Memory B cell (primary cell): ENCODE data around the gene DLL4.
A peak's percentile ranks its signal among the peaks of the same experiment; 100 is the strongest.

Source experiments
- ATAC-seq: fragments of 150-1000 bp; cut with Tn5 transposase; 2 replicates; pipeline ENCODE4 v1.10.0; 2021; ENCODE audit warnings: low read depth, mild to moderate bottlenecking, moderate library complexity
- DNase-seq, 2 donors: peaks; one replicate each; pipeline ENCODE4 v3.0.0; 2022; ENCODE audit warnings: low spot score in 2 of 2
- H3K27ac Mint-ChIP-seq: one replicate; pipeline ENCODE4 v1.8.0; 2022; ENCODE audit warnings: mild to moderate bottlenecking, moderate library complexity, mixed read lengths
- H3K27me3 Mint-ChIP-seq: one replicate; pipeline ENCODE4 v1.8.0; 2022; ENCODE audit warnings: mixed read lengths
- H3K36me3 Mint-ChIP-seq: one replicate; pipeline ENCODE4 v1.8.0; 2022; ENCODE audit warnings: mild to moderate bottlenecking, mixed read lengths
- H3K4me1 Mint-ChIP-seq: one replicate; pipeline ENCODE4 v1.8.0; 2022; ENCODE audit warnings: mixed read lengths
- H3K4me3 Mint-ChIP-seq: one replicate; pipeline ENCODE4 v1.8.0; 2022; ENCODE audit warnings: mild to moderate bottlenecking, moderate library complexity, mixed read lengths
- H3K9me3 Mint-ChIP-seq: one replicate; pipeline ENCODE4 v1.8.0; 2022; ENCODE audit warnings: mixed read lengths

Gene DLL4

DNA sequence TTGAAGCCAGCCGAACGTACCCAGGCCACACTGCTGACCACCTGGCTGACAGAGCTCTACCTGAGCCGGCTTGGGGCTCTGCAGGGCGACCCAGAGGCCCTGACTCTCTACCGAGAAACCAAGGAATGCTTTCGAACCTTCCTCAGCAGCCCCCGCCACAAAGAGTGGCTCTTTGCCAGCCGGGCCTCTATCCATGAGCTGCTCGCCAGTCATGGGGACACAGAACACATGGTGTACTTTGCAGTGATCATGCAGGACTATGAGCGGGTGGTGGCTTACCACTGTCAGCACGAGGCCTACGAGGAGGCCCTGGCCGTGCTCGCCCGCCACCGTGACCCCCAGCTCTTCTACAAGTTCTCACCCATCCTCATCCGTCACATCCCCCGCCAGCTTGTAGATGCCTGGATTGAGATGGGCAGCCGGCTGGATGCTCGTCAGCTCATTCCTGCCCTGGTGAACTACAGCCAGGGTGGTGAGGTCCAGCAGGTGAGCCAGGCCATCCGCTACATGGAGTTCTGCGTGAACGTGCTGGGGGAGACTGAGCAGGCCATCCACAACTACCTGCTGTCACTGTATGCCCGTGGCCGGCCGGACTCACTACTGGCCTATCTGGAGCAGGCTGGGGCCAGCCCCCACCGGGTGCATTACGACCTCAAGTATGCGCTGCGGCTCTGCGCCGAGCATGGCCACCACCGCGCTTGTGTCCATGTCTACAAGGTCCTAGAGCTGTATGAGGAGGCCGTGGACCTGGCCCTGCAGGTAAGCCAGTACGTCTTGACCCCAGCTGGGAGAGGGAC, 28.7 kb upstream of the DLL4 start:
- no peaks in the 10 kb centered on the region for H3K9me3 Mint-ChIP-seq
- H3K4me3 Mint-ChIP-seq = no peak overlapping the region
- H3K27me3 Mint-ChIP-seq = no peaks in the 10 kb centered on the region
- ATAC-seq (no peak), DNase-seq (no peak)
- H3K4me1 Mint-ChIP-seq = peaks cover 32% of the 10 kb centered on the region
- peak overlapping the region; percentile 35 for H3K27ac Mint-ChIP-seq
- peaks cover 19% of the 10 kb centered on the region for H3K36me3 Mint-ChIP-seq

DNA sequence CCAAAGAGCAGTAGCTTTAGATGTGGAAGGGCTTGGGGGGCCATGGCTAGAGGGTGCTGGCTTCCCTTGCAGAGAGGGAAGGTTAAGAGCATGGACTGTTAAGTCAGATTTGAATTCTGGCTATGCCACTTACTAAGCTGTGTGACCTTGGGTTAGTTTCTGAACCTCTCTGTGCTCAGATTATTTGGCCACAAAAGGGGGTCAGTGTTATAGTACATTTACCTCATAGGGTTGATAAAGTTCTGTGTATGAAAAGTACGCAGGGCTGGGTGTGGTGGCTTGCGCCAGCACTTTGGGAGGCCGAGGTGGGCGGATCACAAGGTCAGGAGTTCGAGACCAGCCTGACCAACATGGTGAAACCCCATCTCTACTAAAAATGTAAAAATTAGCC, 28.1 kb upstream of the DLL4 start:
- Mint-ChIP-seq H3K4me1 (peaks cover 34% of the 10 kb centered on the region), H3K9me3 (no peaks in the 10 kb centered on the region), H3K27me3 (no peaks in the 10 kb centered on the region), H3K4me3 (no peak overlapping the region), H3K36me3 (peaks cover 19% of the 10 kb centered on the region), H3K27ac (peak overlapping the region; percentile 35)
- ATAC-seq (no peak), DNase-seq (no peak)

DNA sequence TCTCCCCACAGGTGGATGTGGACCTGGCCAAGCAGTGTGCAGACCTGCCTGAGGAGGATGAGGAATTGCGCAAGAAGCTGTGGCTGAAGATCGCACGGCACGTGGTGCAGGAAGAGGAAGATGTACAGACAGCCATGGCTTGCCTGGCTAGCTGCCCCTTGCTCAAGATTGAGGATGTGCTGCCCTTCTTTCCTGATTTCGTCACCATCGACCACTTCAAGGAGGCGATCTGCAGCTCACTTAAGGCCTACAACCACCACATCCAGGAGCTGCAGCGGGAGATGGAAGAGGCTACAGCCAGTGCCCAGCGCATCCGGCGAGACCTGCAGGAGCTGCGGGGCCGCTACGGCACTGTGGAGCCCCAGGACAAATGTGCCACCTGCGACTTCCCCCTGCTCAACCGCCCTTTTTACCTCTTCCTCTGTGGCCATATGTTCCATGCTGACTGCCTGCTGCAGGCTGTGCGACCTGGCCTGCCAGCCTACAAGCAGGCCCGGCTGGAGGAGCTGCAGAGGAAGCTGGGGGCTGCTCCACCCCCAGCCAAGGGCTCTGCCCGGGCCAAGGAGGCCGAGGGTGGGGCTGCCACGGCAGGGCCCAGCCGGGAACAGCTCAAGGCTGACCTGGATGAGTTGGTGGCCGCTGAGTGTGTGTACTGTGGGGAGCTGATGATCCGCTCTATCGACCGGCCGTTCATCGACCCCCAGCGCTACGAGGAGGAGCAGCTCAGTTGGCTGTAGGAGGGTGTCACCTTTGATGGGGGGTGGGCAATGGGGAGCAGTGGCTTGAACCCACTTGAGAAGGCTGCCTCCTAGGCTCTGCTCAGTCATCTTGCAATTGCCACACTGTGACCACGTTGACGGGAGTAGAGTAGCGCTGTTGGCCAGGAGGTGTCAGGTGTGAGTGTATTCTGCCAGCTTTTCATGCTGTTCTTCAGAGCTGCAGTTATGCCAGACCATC, 26.3 kb upstream of the DLL4 start:
- peaks cover 19% of the 10 kb centered on the region for H3K36me3 Mint-ChIP-seq
- H3K4me3 Mint-ChIP-seq = peak overlapping the region; percentile 21
- ATAC-seq = no peak
- H3K27ac Mint-ChIP-seq = peak overlapping the region; percentile 85
- no peaks in the 10 kb centered on the region for H3K27me3 Mint-ChIP-seq
- no peak for DNase-seq
- H3K4me1 Mint-ChIP-seq = peaks cover 42% of the 10 kb centered on the region
- H3K9me3 Mint-ChIP-seq = no peaks in the 10 kb centered on the region

DNA sequence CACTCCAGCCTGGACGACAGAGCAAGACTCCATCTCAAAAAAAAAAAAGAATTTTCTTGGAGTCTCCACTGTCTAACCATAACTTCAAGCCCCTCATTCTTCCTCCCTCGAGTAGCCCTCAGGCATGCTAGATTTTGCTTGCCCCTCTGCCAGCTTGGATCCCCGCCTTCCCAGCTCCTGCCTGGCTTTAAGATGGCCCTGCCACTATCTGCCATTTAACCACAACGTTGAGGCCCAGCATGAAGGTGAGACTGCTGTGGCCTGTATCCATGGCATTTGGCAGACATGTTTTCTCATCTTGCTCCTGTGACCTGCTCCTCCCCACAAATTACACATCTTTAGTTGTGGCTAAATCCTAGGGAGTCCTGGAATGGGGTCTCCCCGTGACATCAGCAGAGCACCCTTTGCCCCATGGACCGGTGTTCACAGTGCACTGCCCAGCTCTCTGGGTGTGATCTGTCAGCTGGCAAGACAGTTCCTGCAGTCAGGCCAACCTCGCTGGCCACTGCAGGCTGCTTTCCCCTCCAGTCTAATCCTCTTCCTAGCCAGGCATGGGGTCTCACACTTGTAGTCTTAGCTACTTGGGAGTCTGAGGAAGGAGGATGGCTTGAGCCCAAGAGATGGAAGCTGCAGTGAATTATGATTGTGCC, 24.5 kb upstream of the DLL4 start:
- H3K27ac Mint-ChIP-seq = peak overlapping the region; percentile 85
- DNase-seq (no peak), ATAC-seq (no peak)
- H3K9me3 Mint-ChIP-seq = no peaks in the 10 kb centered on the region
- H3K4me1 Mint-ChIP-seq = peaks cover 42% of the 10 kb centered on the region
- H3K4me3 Mint-ChIP-seq = no peak overlapping the region
- peaks cover 15% of the 10 kb centered on the region for H3K36me3 Mint-ChIP-seq
- no peaks in the 10 kb centered on the region for H3K27me3 Mint-ChIP-seq

DNA sequence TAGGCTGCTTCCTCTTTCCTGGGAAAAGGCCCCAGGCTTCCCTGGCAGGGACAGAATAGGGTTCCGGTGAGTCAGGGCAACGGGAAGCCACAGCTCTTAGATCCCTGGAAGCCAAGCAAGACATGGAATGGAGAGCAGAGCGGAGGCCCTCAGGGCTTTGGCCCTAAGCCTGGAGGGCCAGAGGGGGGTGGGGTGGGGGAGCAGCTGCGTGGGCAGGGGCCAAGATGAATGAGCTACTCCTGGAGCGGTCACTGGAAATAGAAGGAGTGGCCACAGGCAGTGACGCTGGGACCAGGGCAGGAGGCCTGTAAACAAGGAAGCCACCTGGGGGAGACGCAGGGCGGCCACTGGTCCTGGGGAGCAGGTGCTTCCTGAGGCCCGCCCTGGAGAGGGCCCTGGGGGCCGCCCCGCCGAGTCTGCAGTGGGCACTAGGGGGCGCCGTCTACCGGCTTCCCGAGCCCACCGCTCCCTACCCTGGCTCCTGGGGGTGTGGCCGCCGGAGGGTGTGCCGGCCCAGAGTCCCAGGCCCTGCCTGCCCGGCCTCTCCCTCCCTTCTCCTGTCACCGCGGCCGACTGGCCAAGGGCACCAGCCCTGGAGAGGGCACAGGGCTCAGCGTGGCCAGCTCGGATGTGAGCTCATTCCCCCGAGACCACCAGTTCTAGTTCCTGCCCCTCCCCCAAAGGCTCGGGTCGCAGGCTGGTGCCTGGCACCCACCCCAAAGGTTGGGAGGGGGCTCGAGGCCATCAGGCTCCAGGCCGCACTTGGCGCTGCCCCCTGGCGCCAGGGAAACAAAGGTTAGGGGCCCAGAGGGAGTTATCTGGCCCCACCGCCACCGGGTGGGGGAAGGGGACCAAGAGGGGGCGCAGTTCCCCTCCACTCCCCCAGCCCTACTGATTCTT, 22.8 kb upstream of the DLL4 start:
- H3K27ac Mint-ChIP-seq = peak overlapping the region; percentile 93
- H3K27me3 Mint-ChIP-seq = no peaks in the 10 kb centered on the region
- peaks cover 42% of the 10 kb centered on the region for H3K4me1 Mint-ChIP-seq
- peaks cover 9% of the 10 kb centered on the region for H3K36me3 Mint-ChIP-seq
- H3K9me3 Mint-ChIP-seq = no peaks in the 10 kb centered on the region
- peak overlapping the region; percentile 92 for H3K4me3 Mint-ChIP-seq
- peak; percentile 81 for ATAC-seq
- DNase-seq = peak; percentile 94 to 95

DNA sequence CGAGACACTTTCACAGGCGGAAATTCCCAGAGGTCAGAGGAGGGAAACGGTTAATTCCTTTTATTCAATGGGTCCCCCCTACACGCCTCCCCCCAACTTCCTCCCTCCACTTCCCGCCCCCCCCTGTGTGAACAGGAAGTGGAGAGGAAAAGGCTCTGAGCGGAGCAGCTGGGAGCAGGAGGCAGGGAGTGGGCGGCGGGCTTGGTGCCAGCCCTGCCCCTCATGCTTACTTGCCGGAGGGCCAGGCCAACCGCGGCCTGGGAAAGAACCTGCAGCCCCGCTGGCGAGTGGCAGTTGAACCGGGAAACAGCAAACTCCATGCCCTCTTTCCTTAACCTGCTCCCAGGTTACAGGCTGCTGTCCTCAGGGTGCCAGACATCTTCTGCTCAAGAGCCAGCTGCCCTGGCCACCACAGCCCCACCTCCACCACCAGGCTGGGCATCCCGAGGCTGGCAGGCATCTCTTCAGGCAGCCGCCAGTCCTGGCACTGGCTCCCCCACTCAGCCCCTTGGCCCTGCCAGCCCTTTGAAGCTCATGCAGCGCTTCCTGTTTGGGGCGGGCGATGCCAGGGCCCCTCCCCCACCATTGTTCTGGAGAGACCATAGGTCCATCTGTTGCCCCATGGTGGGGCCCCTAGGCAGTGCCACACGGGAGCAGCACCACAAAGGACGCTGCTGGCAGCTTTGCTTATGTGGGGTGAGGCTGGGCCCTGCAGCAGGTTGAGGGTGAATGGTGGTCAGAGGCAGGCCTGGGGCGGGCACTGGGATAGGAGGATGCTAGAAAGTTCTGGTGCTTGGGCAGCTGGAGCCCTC, 21.9 kb upstream of the DLL4 start:
- Mint-ChIP-seq H3K27me3 (no peaks in the 10 kb centered on the region), H3K4me3 (peak overlapping the region; percentile 92), H3K27ac (peak overlapping the region; percentile 93), H3K4me1 (peaks cover 42% of the 10 kb centered on the region), H3K36me3 (peaks cover 9% of the 10 kb centered on the region), H3K9me3 (no peaks in the 10 kb centered on the region)
- ATAC-seq (peak; percentile 21), DNase-seq (peak in 1 of 2 donors; percentile 58)

DNA sequence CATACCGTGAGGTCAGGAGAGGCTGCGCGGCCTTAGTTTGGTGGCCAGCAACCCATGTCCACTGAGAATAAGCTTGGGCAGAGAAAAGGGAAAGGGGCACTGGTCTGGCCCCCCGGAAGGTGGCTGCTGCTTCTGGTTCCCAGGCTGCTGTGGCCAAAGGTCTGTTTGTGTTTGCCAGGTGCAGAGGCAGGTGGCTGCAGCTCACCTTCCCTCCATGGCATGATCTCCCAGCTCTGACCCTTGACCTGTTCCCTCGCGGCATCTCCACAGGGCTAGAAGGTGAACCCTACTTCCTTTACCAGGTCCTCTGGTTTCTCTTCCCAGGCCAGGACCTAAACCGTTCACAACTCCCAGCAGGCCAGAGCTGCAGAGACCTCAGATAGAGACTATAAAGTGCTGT, 21.0 kb upstream of the DLL4 start:
- no peak for DNase-seq
- ATAC-seq = no peak
- H3K4me3 Mint-ChIP-seq = peak overlapping the region; percentile 28
- no peaks in the 10 kb centered on the region for H3K9me3 Mint-ChIP-seq
- peak overlapping the region; percentile 39 for H3K27ac Mint-ChIP-seq
- H3K36me3 Mint-ChIP-seq = peaks cover 6% of the 10 kb centered on the region
- no peaks in the 10 kb centered on the region for H3K27me3 Mint-ChIP-seq
- H3K4me1 Mint-ChIP-seq = peaks cover 33% of the 10 kb centered on the region

DNA sequence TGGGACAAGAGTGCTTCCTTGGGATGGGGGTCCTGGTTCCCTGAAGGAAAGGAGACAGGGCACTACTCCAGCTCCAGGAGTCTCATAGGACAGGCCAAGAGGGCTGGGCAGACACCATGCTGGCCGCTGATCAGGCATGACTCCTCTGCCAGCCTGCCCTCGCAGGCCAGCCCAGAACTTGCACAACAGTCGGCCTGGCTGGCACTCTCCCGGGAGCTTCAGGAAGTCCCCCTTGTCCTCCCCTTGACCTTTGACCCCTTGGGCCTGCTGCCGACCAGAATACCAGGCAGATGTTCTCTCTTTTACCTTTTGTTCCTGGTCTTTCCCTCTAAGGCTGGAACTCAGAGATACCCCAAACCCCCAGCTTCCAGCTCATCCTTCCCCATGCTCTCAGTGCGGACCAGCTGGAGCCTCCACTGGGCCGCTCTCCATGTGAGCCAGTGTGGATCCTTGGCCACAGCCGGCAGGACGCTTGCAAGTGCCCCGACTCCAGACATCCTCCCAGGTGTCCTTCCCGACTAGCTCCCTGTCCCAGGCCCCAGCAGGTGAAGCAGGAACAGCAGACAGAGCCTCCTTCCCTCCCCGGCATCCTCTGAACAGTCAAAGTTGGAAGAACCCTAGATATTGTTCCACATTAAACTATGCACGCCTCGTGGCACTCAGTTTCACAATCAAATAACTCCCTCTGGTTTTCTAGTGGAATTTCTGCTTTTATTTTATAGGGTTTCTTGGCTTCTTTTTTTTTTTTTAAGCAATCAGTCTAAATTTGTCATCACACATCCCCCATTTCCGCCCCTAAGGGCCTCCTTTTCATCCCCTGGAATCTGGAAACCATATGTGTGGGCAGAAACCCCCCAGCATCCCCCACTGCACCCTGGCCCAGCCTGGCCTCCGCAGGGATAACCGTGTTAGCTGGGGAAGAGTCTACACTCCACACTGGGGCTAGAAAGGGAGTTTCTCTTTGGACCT, 19.2 kb upstream of the DLL4 start:
- H3K36me3 Mint-ChIP-seq = no peaks in the 10 kb centered on the region
- H3K27me3 Mint-ChIP-seq = no peaks in the 10 kb centered on the region
- H3K4me3 Mint-ChIP-seq = no peak overlapping the region
- DNase-seq (no peak), ATAC-seq (no peak)
- no peak overlapping the region for H3K27ac Mint-ChIP-seq
- H3K4me1 Mint-ChIP-seq = peaks cover 21% of the 10 kb centered on the region
- H3K9me3 Mint-ChIP-seq = no peaks in the 10 kb centered on the region

DNA sequence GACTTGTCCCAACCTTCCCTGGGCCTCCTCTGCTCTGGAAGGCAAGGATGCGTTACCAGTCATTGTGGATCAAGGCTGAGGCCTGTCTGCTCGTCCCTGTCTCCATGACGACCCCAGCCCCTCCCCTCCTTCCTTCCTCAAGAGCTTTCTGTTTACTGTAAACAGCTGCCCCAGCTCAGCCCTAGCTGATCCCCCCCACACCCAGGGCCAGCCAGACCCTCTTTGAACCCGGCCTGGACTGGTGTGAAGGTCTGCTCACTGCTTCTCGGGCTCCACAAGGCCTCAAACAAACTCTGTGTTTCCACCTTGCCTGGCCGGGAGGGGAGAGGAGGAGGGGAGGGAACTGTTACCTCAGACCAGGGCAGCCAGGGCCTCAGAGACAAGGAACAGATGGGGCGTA, 18.0 kb upstream of the DLL4 start:
- no peak for ATAC-seq
- no peak overlapping the region for H3K4me3 Mint-ChIP-seq
- no peaks in the 10 kb centered on the region for H3K36me3 Mint-ChIP-seq
- no peak for DNase-seq
- no peaks in the 10 kb centered on the region for H3K9me3 Mint-ChIP-seq
- no peak overlapping the region for H3K27ac Mint-ChIP-seq
- peaks cover 15% of the 10 kb centered on the region for H3K4me1 Mint-ChIP-seq
- no peaks in the 10 kb centered on the region for H3K27me3 Mint-ChIP-seq

DNA sequence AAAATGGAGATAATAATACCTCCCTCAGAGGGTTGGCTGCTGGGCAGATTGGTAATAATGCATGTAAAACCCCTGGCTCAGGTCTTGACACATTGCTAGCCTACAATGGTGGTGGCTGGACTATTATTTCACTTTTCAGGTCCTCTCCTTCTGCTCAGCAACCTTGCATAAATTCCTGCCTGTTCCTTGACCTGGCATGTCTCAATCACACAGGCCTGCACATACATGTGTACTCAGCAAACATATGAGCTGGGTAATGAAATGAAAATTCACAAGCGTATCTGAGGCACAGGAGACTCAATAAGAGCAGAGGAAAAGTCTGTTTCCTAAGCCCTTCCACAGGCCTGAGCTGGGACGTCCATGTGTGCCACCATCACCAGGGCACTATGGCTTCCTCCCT, 17.4 kb upstream of the DLL4 start:
- Mint-ChIP-seq H3K27me3 (no peaks in the 10 kb centered on the region), H3K36me3 (no peaks in the 10 kb centered on the region), H3K9me3 (no peaks in the 10 kb centered on the region), H3K27ac (no peak overlapping the region), H3K4me1 (peaks cover 14% of the 10 kb centered on the region), H3K4me3 (no peak overlapping the region)
- no peak for ATAC-seq
- no peak for DNase-seq

DNA sequence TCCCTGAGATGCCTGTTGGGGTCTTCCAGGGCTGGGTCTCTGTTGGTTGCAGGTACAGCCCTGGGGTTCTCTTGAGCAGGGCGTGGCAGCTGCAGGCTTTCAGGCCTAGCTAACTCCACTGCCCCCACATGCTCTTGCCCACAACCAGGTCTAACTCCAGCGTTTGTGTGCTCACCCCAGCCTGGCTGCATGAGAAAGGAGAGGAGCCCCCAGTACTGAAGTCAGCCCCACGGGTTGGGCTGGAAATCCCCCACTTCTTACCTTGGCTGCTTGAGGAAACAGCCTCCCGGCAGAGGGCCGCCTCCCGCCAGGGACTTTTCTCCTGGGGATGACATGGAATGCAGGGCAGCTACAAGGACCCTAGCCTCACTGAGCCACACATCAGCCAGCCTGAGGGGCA, 16.7 kb upstream of the DLL4 start:
- H3K9me3 Mint-ChIP-seq = no peaks in the 10 kb centered on the region
- ATAC-seq (no peak), DNase-seq (no peak)
- no peak overlapping the region for H3K27ac Mint-ChIP-seq
- H3K27me3 Mint-ChIP-seq = no peaks in the 10 kb centered on the region
- H3K4me1 Mint-ChIP-seq = peaks cover 8% of the 10 kb centered on the region
- H3K36me3 Mint-ChIP-seq = no peaks in the 10 kb centered on the region
- no peak overlapping the region for H3K4me3 Mint-ChIP-seq

DNA sequence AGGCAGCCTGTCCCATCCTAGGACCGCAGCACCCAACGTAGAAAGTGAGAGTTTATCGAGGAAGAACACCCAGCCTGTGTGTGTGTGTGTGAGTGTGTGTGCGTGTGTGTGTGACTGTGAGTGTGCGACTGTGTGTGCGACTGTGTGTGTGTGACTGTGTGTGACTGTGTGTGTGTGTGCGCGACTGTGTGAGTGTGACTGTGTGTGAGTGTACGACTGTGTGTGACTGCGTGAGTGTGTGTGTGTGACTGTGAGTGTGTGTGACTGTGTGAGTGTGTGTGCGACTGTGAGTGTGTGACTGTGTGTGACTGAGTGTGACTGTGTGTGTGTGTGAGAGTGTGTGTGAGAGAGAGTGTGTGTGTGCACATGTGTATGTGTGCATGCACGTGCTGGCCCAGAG, 15.1 kb upstream of the DLL4 start:
- DNase-seq (no peak), ATAC-seq (no peak)
- H3K36me3 Mint-ChIP-seq = no peaks in the 10 kb centered on the region
- no peaks in the 10 kb centered on the region for H3K27me3 Mint-ChIP-seq
- peak overlapping the region; percentile 7 for H3K27ac Mint-ChIP-seq
- peaks cover 4% of the 10 kb centered on the region for H3K4me1 Mint-ChIP-seq
- H3K4me3 Mint-ChIP-seq = no peak overlapping the region
- no peaks in the 10 kb centered on the region for H3K9me3 Mint-ChIP-seq
